GM12878 (cell line): ENCODE data around the gene ARL3. TPM values are rescaled to one million over a fixed set of nuclear protein-coding genes. Genes with fewer than 3 reads are reported as not detected.

Experiments used
- ATAC-seq: fragments of 200-7000 bp; cut with Tn5 transposase; 3 replicates; pipeline ENCODE4 v1.9.1; 2020; ENCODE audit warnings: mild to moderate bottlenecking, moderate library complexity
- BruUV-seq: library from RNA; stranded (reverse); fragments of 400-500 nt; replicated peaks from 2 replicates; lab custom pipeline; 2021; lab: Mats Ljungman, UMichigan
- CTCF ChIA-PET: fragments of 300-600 bp; sonication (Branson Sonifier 250); formaldehyde crosslinking; extraction: SDS; loops from one replicate; lab custom pipeline; 2021; ENCODE audit warnings: inconsistent platforms; lab: Yijun Ruan, JAX
- POLR2A ChIA-PET: fragments of 350-600 bp; formaldehyde crosslinking; extraction: SDS; loops from one replicate; lab custom pipeline; 2021; ENCODE audit warnings: inconsistent platforms; lab: Charles Lee
- RAD21 ChIA-PET: fragments of 300-600 bp; sonication (Branson Sonifier 250); formaldehyde crosslinking; loops from one replicate; lab custom pipeline; 2023; ENCODE audit warnings: antibody characterized with exemption; ENCODE audit not compliant: unreplicated experiment; lab: Charles Lee
- SMC1A ChIA-PET: fragments of 300-600 bp; sonication (Branson Sonifier 250); formaldehyde crosslinking; loops from one replicate; lab custom pipeline; 2023; ENCODE audit not compliant: unreplicated experiment, uncharacterized antibody; lab: Charles Lee
- DNase-seq: peaks from one replicate; pipeline ENCODE4 v3.0.0-alpha.2; 2011; ENCODE audit warnings: low read depth, low spot score
- FAIRE-seq: peaks from 3 replicates; lab custom pipeline; 2011; peaks lifted over from hg19 to GRCh38; lab: Jason Lieb, UNC
- H2AFZ ChIP-seq: 2 replicates; pipeline ENCODE4 v1.6.0; 2011; ENCODE audit warnings: low read depth, low read length, control low read depth; ENCODE audit not compliant: control insufficient read depth
- H3K27ac ChIP-seq: 2 replicates; pipeline ENCODE4 v1.5.1; 2011; ENCODE audit warnings: control low read depth; ENCODE audit not compliant: control insufficient read depth, insufficient read depth
- H3K27me3 ChIP-seq, 2 experiments: replicated peaks in 1 of 2; 2 replicates each; pipeline versions ENCODE4 v1.6.0 to v1.6.1; 2011; ENCODE audit warnings: low read length in 1 of 2; ENCODE audit not compliant: control insufficient read depth in 2 of 2, insufficient read depth in 2 of 2
- H3K36me3 ChIP-seq, 2 experiments: 2 replicates each; pipeline ENCODE4 v1.5.1; 2011; ENCODE audit warnings: low read length in 1 of 2; ENCODE audit not compliant: control insufficient read depth in 2 of 2, insufficient read depth in 2 of 2
- H3K4me1 ChIP-seq: 2 replicates; pipeline ENCODE4 v1.6.1; 2011; ENCODE audit warnings: mild to moderate bottlenecking, low read length, moderate library complexity, mixed read lengths; ENCODE audit not compliant: control insufficient read depth, insufficient read depth
- H3K4me2 ChIP-seq: 2 replicates; pipeline ENCODE4 v1.6.0; 2011; ENCODE audit warnings: control low read depth; ENCODE audit not compliant: control insufficient read depth, insufficient read depth
- H3K4me3 ChIP-seq: fragments of 200-600 bp; sonication (generic); 2 replicates; pipeline ENCODE4 v1.5.1; 2016
- H3K79me2 ChIP-seq: 2 replicates; pipeline ENCODE4 v1.6.0; 2011; ENCODE audit warnings: low read length; ENCODE audit not compliant: control insufficient read depth, insufficient read depth
- H3K9ac ChIP-seq: 2 replicates; pipeline ENCODE4 v1.8.0; 2011; ENCODE audit warnings: low read length, control low read depth, mixed read lengths; ENCODE audit not compliant: control insufficient read depth, insufficient read depth
- H3K9me3 ChIP-seq: replicated peaks from 3 replicates; pipeline ENCODE4 v1.5.1; 2011; ENCODE audit warnings: mild to moderate bottlenecking, low read length; ENCODE audit not compliant: control insufficient read depth, insufficient read depth
- H4K20me1 ChIP-seq: 2 replicates; pipeline ENCODE4 v1.6.0; 2011; ENCODE audit not compliant: control insufficient read depth, insufficient read depth
- MLLT1 ChIP-seq: fragments of 450-650 bp; IDR thresholded peaks from 2 replicates; pipeline ENCODE4 v1.6.1; 2016; ENCODE audit warnings: mild to moderate bottlenecking
- MTA3 ChIP-seq: IDR thresholded peaks from 2 replicates; pipeline ENCODE4 v1.6.1; 2012; ENCODE audit warnings: low read length, inconsistent platforms, borderline replicate concordance
- NFXL1 ChIP-seq: fragments of 450-650 bp; IDR thresholded peaks from 2 replicates; pipeline ENCODE4 v1.6.1; 2017; ENCODE audit warnings: antibody characterized with exemption, mild to moderate bottlenecking, borderline replicate concordance
- NKRF ChIP-seq: fragments of 450-650 bp; conservative IDR thresholded peaks from 2 replicates; pipeline ENCODE4 v1.6.1; 2017; ENCODE audit warnings: mild to moderate bottlenecking, moderate library complexity
- PAX5 ChIP-seq: IDR thresholded peaks from 2 replicates; pipeline ENCODE4 v1.6.1; 2011; ENCODE audit warnings: low read depth, low read length, borderline replicate concordance
- POLR2A ChIP-seq: IDR thresholded peaks from 2 replicates; pipeline ENCODE4 v1.6.1; 2011; ENCODE audit warnings: low read depth, mild to moderate bottlenecking, low read length
- POLR2AphosphoS2 ChIP-seq: IDR thresholded peaks from 2 replicates; pipeline ENCODE4 v1.6.1; 2011; ENCODE audit warnings: low read depth, mild to moderate bottlenecking, low read length, improper control_type of control experiment, moderate library complexity
- RFX5 ChIP-seq: IDR thresholded peaks from 2 replicates; pipeline ENCODE4 v1.6.1; 2011; ENCODE audit warnings: low read depth, low read length, improper control_type of control experiment
- SUPT20H ChIP-seq: IDR thresholded peaks from 2 replicates; pipeline ENCODE4 v1.6.1; 2011; ENCODE audit warnings: low read depth, mild to moderate bottlenecking, low read length, moderate library complexity, borderline replicate concordance; ENCODE audit not compliant: control insufficient read depth
- YY1 ChIP-seq: IDR thresholded peaks from 2 replicates; pipeline ENCODE4 v1.6.1; 2011; ENCODE audit warnings: low read depth, mild to moderate bottlenecking, low read length
- WGBS: methylation state at CpG from one replicate; pipeline ENCODE4 v1.1.6; 2016; ENCODE audit warnings: low lambda C conversion rate; ENCODE audit not compliant: insufficient replicate concordance, insufficient coverage; ENCODE audit errors: missing lambda C conversion rate; 5-methylcytosine and 5-hydroxymethylcytosine counted together
- in situ Hi-C: fragments of 300-500 bp; cut with MboI; formaldehyde crosslinking; loops from 9 replicates; pipeline ENCODE4 v1.14.3; 2018; ENCODE audit warnings: mixed read lengths
- intact Hi-C: fragments of 100-400 bp; cut with micrococcal nuclease; formaldehyde crosslinking; loops from one replicate; pipeline ENCODE4 v1.14.2; 2022; ENCODE audit not compliant: unreplicated experiment
- polyA plus RNA-seq, 11 experiments: library from polyadenylated mRNA; depleted of rRNA in 4 of 11; unstranded in 6 of 11; stranded (reverse) in 5 of 11; fragments of >200 nt; fragmentation: Nextera tagmentation in 4 of 11; fragmentation: Illumina TruSeq in 1 of 11; extraction: Ambion mirVana in 4 of 11; extraction: Trizol in 1 of 11; gene quantifications; 1 replicate in 1 of 11; 2 replicates in 10 of 11; pipeline versions ENCODE4 v1.2.1 to v1.2.3, GENCODE V29; 2011 to 2016; ENCODE audit warnings: inconsistent platforms in 2 of 11, missing spikeins in 2 of 11, low read depth in 1 of 11
- total RNA-seq, 4 experiments: library from RNA; depleted of rRNA in 3 of 4; stranded (reverse); fragments of >200 nt in 3 of 4; fragmentation: Illumina TruSeq in 1 of 4; extraction: Trizol in 1 of 4; gene quantifications; 2 replicates each; pipeline versions ENCODE4 v1.2.1 to v1.2.3, GENCODE V29; 2013 to 2021
- TF ChIP-seq, protein P1 (sequence below): IDR thresholded peaks from 2 replicates; pipeline ENCODE4 v1.6.1; 2012; ENCODE audit warnings: low read depth, low read length, improper control_type of control experiment

ARL3 gene
- total and polyA plus RNA-seq, 10 of the 15 experiments (the other 5 are each of a cell fraction or from before 2014, with no cell fraction given), result 4.9 to 26.1 (median 11.0) TPM

GRCh38 chr10:102744374-102745051 is 30.3 kb upstream of the ARL3 start:
- DNase-seq, result no peak
- TF ChIP-seq NKRF, result 0 out of 2 replicates have a peak, but pooled peaks have one; percentile 11
- TF ChIP-seq YY1, result 0 out of 2 replicates have a peak, but pooled peaks have one; percentile 4
- TF ChIP-seq POLR2A, result peak; percentile 23; the same call in 1 of the 2 replicates
- TF ChIP-seq MTA3, result peak; percentile 22; the same call in 1 of the 2 replicates
- TF ChIP-seq NFXL1, result peak; percentile 93; the same call in 1 of the 2 replicates
- no peak for TF ChIP-seq RFX5
- TF ChIP-seq POLR2AphosphoS2, result 0 out of 2 replicates have a peak, but pooled peaks have one; percentile 36
- TF ChIP-seq SUPT20H, result no peak
- TF ChIP-seq, protein P1, sequence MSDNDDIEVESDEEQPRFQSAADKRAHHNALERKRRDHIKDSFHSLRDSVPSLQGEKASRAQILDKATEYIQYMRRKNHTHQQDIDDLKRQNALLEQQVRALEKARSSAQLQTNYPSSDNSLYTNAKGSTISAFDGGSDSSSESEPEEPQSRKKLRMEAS, result no peak
- 0 out of 2 replicates have a peak, but pooled peaks have one; percentile 43 for TF ChIP-seq PAX5
- 0 out of 2 replicates have a peak, but pooled peaks have one; percentile 25 for TF ChIP-seq MLLT1
- Histone ChIP-seq H3K36me3 (no peaks in the 10 kb centered on the region), H3K4me2 (peak overlapping the region; percentile 96), H3K4me1 (0 out of 2 replicates have a peak, but pooled peaks cover 6% of the 10 kb centered on the region), H3K27me3 (no peaks in the 10 kb centered on the region), H3K4me3 (peak overlapping the region; percentile 68), H2AFZ (no peak overlapping the region; the same call in 1 of the 2 replicates), H3K27ac (peak overlapping the region; percentile 70), H3K9ac (peak overlapping the region; percentile 95), H4K20me1 (no peaks in the 10 kb centered on the region; the same call in 1 of the 2 replicates), H3K79me2 (peaks cover 41% of the 10 kb centered on the region), H3K9me3 (no peaks in the 10 kb centered on the region)
- peak; percentile 55 for ATAC-seq
- FAIRE-seq, result no peak
- ChIA-PET POLR2A (interaction anchor here (0.5 to 4.0 kb wide), 7 partner anchors 10 to 1163 kb away, joined by 3 to 41 read pairs (median 5); partner anchors contain the start of genes ARL3 and SFXN2), RAD21 (interaction anchor here (0.7 to 2.1 kb wide), 6 partner anchors 9 to 157 kb away, joined by 3 to 16 read pairs (median 4); partner anchors contain the start of genes ARL3 and SFXN2), CTCF (interaction anchor here (0.8 to 5.6 kb wide), 5 partner anchors 9 to 65 kb away, joined by 3 to 35 read pairs (median 5); no protein-coding TSS in a partner anchor), SMC1A (interaction anchor here (0.7 to 2.5 kb wide), 7 partner anchors 9 to 68 kb away, joined by 3 to 6 read pairs (median 4); no protein-coding TSS in a partner anchor)
- intact Hi-C loops, result no loop called here
- WGBS, result 10% methylated on average over 9 of the region's 9 CpGs
- in situ Hi-C loops, result no loop called here
- BruUV-seq, result TSS peak; percentile 48
